ENCODE data around the gene DNAJB4. TPM values are rescaled to one million over a fixed set of nuclear protein-coding genes. Genes with fewer than 3 reads are reported as not detected.

Gene DNAJB4
- polyA plus RNA-seq = 7.3 TPM

DNA sequence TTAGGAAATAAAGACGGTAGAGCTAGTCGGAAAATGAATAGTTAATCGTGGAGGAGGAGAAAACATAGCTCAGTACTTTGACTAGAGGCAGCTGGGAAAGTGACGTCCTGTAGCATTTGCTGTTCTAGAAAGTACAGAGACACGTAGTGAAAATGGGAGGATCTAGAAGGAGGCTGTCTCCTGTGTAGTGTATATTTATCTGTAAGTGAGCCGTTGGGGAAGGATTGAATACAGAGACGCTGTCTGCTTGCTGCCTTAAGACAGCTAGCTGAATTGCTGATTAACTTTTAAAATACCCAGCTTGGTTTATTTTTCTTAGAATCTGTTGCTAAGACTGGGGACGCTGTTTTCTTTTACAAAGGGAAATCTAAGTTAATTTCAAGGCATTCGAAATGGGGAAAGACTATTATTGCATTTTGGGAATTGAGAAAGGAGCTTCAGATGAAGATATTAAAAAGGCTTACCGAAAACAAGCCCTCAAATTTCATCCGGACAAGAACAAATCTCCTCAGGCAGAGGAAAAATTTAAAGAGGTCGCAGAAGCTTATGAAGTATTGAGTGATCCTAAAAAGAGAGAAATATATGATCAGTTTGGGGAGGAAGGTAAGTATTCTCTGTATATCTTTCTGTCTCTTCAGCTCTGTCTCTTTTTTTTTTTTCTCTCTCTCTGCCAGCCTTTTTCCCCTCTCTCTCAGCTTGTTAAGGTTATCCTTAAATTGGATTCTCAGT is at the start of gene DNAJB4:
TSS of gene DNAJB4 (plus strand) at position 221 of the 729 bp plus-strand sequence. CDS start at position 393, 172 bp downstream.
- Mint-ChIP-seq H3K36me3 (no peaks in the 10 kb centered on the region), H3K9me3 (peaks cover 0 to 2% (median 0%) of the 10 kb centered on the region in 3 donors), H3K4me1 (peaks cover 12 to 32% (median 23%) of the 10 kb centered on the region in 3 donors), H3K27ac (peak within 1 kb of the TSS; percentile 94 to 99 (median 99)), H3K27me3 (no peaks in the 10 kb centered on the region), H3K4me3 (peak within 1 kb of the TSS; percentile 81 to 94 (median 89))

DNA sequence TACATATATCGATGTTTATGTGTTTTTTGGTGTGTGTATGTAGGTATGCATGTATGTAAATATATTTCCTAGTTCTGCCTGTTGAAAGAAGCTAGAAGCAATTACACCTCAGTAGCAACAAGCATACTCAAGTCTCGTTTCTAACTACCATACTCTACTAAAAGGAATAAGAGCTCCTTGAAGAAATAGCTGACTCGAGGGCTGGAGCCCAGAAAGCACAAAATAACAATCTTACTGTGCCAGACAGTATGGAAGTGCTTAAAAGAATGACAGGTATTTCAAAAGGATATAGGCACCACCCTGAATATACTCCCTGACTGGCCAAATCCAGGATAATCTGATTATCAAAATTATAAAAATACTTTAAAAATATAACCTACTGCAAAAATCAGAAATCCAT is 49.0 kb upstream of the DNAJB4 start:
- H3K4me1 Mint-ChIP-seq = peaks cover 16 to 20% (median 18%) of the 10 kb centered on the region in 3 donors
- H3K4me3 Mint-ChIP-seq = no peak overlapping the region
- H3K27ac Mint-ChIP-seq = no peak overlapping the region

DNA sequence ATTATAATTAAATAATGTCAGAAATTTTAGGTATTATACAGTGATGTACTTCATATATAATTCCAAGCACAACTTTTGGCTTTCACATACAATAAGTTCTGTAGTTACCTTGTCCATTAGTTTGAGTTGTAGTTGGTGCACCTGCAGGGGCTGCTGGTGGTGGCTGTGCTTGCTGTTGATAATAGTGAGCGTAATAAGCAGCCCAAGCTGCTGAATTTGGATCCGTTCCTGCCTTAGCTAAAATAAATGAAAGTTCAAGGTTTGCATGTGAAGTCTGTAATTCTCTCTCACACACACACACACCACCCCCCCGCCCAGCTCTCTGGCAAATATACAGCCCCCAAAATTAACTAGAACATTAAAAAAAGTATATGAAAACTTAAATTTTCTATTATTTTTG is 48.3 kb upstream of the DNAJB4 start:
- peaks cover 8 to 16% (median 14%) of the 10 kb centered on the region in 3 donors for H3K4me1 Mint-ChIP-seq
- H3K4me3 Mint-ChIP-seq = no peak overlapping the region
- peaks cover 9% of the 10 kb centered on the region for H3K36me3 Mint-ChIP-seq
- H3K27me3 Mint-ChIP-seq = no peaks in the 10 kb centered on the region
- no peak overlapping the region for H3K27ac Mint-ChIP-seq
- H3K9me3 Mint-ChIP-seq = no peaks in the 10 kb centered on the region

More for the DNA sequence above, 49.0 kb upstream of the DNAJB4 start:
- H3K36me3 Mint-ChIP-seq = peaks cover 9% of the 10 kb centered on the region
- no peaks in the 10 kb centered on the region for H3K9me3 Mint-ChIP-seq
- peaks cover 1% of the 10 kb centered on the region for H3K27me3 Mint-ChIP-seq

DNA sequence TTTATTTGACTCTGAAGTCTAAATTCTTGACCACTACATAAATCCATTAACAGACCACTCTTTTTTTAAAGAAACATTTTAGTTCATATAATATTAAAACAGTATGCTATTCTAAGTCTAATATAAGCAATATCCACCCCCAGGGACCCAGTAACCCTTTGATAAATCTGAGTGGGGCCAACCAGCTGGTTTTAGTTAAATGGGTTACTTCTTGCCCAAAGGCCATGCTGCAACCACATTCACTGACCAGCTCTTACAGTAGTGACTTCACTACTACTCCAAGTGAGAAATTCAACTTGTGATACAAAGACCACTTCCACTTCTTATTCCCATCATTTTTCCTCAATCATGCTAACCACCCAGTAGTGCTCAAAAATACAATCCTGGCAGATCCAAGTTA is 46.3 kb upstream of the DNAJB4 start:
- Mint-ChIP-seq H3K4me1 (peaks cover 2 to 10% (median 4%) of the 10 kb centered on the region in 3 donors), H3K27me3 (no peaks in the 10 kb centered on the region), H3K36me3 (peaks cover 6% of the 10 kb centered on the region), H3K9me3 (no peaks in the 10 kb centered on the region), H3K27ac (no peak overlapping the region), H3K4me3 (no peak overlapping the region)

DNA sequence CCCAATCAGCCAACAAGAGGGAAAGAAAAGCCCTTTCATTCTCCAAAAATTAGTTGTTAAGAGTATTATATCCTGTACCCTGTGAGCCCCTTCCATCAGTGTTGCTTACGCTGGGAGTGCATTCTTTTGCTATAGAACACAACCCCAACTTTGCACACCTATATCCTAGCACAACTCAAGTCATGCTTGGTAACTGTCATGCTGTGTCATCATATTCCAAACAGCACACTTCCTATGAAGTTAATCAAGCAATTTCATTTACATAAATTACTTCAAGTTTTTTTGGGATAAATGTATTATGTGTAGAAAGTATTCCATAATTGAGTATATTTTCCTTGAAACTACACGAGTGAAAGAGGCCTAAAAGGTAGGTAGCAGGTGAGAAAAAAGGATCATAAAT is 45.9 kb upstream of the DNAJB4 start:
- Mint-ChIP-seq H3K36me3 (peaks cover 8% of the 10 kb centered on the region), H3K27me3 (no peaks in the 10 kb centered on the region), H3K27ac (no peak overlapping the region)

DNA sequence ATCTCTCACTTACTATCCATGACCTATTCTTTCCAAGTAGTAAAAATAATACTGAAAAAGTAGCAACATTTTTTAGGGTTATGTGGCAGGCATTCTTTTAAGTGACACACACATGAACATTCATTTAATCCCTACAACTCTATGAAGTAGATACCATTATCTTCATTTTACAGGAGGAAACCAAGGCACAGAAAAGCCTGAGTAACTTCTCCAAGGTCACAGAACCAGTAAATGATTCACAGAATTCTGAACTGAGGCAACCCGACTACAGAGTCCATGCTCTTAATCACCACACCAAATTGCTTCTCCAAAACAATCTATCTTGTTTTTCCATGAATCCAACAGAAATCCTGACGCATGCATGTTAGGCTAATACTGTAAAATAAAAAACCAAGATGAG is 43.3 kb upstream of the DNAJB4 start:
- Mint-ChIP-seq H3K4me1 (peaks cover 2 to 10% (median 8%) of the 10 kb centered on the region in 3 donors), H3K27me3 (no peaks in the 10 kb centered on the region), H3K27ac (no peak overlapping the region), H3K4me3 (no peak overlapping the region), H3K36me3 (peaks cover 5% of the 10 kb centered on the region), H3K9me3 (no peaks in the 10 kb centered on the region)

More for the DNA sequence above, 45.9 kb upstream of the DNAJB4 start:
- Mint-ChIP-seq H3K9me3 (no peaks in the 10 kb centered on the region), H3K4me3 (no peak overlapping the region), H3K4me1 (peaks cover 2 to 10% (median 4%) of the 10 kb centered on the region in 3 donors)

DNA sequence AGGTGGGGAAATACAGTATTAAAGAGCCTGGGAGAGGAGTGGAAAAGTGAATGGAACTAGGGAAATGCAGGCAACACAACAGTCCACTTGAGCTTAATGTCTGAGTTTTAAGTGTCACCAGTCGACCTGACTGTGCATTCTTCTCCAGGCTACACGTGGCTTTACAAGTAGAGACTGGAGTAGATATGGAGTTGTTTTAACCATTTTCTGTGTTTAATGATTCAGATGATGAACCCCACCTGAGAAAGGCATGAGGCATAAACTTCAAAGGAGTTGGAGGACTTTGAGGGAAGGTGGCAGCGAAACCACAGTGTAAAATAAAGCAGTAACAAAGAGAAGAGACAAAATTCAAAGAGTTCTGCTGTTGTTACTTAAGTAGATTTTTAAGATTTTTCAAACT is 38.4 kb upstream of the DNAJB4 start:
- H3K4me1 Mint-ChIP-seq = peaks cover 13 to 15% (median 14%) of the 10 kb centered on the region in 3 donors
- no peaks in the 10 kb centered on the region for H3K27me3 Mint-ChIP-seq
- no peaks in the 10 kb centered on the region for H3K9me3 Mint-ChIP-seq
- H3K27ac Mint-ChIP-seq = peak overlapping the region in 1 of 3 donors; percentile 82
- peak overlapping the region in 1 of 4 donors; percentile 44 for H3K4me3 Mint-ChIP-seq
- H3K36me3 Mint-ChIP-seq = peaks cover 4% of the 10 kb centered on the region

DNA sequence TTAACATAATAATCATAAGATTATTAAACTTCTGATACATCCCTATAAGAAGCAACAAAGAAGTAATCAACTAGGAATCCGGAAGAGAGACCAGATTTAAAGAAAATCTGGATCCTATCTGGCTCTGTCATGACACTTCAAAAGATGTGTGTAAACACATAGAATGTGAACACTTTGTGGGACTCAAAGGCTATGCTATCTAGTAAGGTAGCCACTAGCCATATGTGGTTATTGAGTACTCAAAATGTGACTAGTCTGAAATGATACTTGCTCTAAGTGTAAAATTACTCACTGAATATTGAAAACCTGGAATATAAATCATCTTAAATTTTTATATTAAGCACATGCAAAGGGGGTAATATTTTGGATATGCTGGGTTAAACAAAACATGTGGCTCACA is 34.5 kb upstream of the DNAJB4 start:
- Mint-ChIP-seq H3K9me3 (no peaks in the 10 kb centered on the region), H3K4me1 (peaks cover 30 to 34% (median 33%) of the 10 kb centered on the region in 3 donors), H3K4me3 (peak overlapping the region in 1 of 4 donors; percentile 9), H3K27me3 (no peaks in the 10 kb centered on the region), H3K27ac (no peak overlapping the region), H3K36me3 (peaks cover 5% of the 10 kb centered on the region)

DNA sequence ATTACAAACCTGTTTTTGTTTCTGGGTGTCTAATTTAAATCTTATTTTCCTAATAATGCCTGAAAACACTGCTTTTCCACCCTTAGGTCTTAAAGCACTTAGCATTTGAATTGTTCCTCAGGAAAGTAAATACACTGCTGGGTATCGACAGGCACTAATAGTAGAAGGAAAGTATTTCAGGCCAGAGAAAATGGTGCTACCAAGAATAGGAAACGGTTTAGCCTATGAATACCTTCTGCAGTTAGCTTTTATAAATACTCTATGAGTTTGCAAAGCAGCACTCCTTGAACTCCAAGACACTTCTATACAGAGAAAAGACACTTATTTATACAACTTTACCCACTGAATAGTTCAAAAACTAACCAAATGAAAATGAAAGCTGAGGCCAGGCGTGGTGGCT is 32.7 kb upstream of the DNAJB4 start:
- Mint-ChIP-seq H3K27ac (peak overlapping the region in 2 of 3 donors; percentile 10 to 64), H3K9me3 (no peaks in the 10 kb centered on the region), H3K27me3 (no peaks in the 10 kb centered on the region), H3K36me3 (peaks cover 5% of the 10 kb centered on the region), H3K4me1 (peaks cover 42 to 46% (median 45%) of the 10 kb centered on the region in 3 donors), H3K4me3 (peak overlapping the region in 3 of 4 donors; percentile 32 to 76 (median 58))

DNA sequence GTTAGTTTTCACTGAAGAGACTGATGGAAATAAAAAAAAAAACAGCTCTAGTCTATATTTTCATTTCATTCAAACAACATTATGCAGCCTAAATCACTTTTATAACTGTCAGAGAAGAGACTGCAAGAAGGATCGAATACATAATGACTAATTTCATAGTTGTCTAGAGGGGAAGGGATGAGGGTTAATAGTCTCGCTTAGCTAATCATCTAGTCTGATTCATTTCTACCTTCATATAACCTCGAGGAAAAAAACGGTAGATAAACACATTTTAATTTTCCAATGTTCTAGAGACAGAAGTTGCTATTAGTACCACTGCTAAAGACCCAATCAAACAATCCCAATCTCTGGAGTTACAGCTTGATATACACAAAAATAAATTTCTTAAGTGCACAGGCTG is 29.4 kb upstream of the DNAJB4 start:
- H3K27me3 Mint-ChIP-seq = no peaks in the 10 kb centered on the region
- peak overlapping the region in 2 of 3 donors; percentile 8 to 50 for H3K27ac Mint-ChIP-seq
- no peaks in the 10 kb centered on the region for H3K9me3 Mint-ChIP-seq
- peak overlapping the region in 3 of 4 donors; percentile 59 to 87 (median 72) for H3K4me3 Mint-ChIP-seq
- H3K4me1 Mint-ChIP-seq = peaks cover 40 to 43% (median 40%) of the 10 kb centered on the region in 3 donors
- peaks cover 5% of the 10 kb centered on the region for H3K36me3 Mint-ChIP-seq

DNA sequence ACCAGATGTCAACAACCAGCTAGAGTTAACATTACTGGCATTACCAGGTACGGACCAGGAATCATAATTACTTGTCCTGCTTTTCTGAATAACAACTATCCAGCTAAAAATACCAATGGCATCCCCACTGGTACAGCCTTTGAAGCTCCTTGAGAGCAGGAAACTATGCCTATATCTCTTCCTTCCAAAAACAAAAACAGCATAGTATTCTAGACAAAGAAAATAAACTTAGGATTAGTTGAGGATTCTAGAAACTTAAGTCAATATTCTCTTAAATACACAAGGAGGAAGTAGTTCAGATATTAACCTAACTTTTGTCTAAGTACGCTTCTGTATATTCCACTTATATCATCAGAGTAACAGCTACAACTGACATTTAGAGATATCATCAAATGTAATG is 28.8 kb upstream of the DNAJB4 start:
- Mint-ChIP-seq H3K36me3 (peaks cover 5% of the 10 kb centered on the region), H3K9me3 (no peaks in the 10 kb centered on the region), H3K4me3 (peak overlapping the region in 3 of 4 donors; percentile 59 to 87 (median 72)), H3K27ac (peak overlapping the region in 2 of 3 donors; percentile 21 to 50), H3K27me3 (no peaks in the 10 kb centered on the region), H3K4me1 (peaks cover 39 to 46% (median 43%) of the 10 kb centered on the region in 3 donors)

DNA sequence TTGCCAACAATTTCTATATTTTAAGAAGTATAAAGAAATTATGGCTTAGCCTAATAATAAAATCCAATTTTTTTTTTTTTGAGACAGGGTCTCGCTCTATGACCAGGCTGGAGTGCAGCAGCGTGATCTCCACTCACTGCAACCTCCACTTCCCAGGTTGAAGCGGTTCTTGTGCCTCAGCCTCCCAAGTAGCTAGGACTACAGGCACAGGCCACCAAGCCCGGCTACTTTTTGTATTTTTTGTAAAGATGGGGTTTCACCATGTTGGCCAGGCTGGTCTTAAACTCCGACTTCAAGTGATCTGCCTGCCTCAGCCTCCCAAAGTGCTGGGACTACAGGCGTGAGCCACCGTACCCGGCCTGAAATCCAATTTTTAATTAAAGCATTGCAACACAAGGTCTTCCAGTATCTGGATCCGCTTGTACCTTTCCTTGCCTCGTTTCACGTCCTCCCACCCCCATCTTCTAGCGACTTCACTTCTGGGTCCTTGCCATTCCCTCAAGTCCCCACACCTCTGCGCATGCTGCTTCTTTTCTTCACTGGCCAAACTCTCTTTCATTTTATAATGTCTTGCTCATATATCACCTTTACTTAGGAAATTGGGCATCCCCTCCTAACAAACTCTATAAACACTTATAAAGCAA is 28.2 kb upstream of the DNAJB4 start:
- Mint-ChIP-seq H3K36me3 (peaks cover 1% of the 10 kb centered on the region), H3K4me1 (peaks cover 35 to 40% (median 38%) of the 10 kb centered on the region in 3 donors), H3K27me3 (no peaks in the 10 kb centered on the region), H3K9me3 (no peaks in the 10 kb centered on the region), H3K4me3 (peak overlapping the region in 1 of 4 donors; percentile 87), H3K27ac (peak overlapping the region in 1 of 3 donors; percentile 21)

DNA sequence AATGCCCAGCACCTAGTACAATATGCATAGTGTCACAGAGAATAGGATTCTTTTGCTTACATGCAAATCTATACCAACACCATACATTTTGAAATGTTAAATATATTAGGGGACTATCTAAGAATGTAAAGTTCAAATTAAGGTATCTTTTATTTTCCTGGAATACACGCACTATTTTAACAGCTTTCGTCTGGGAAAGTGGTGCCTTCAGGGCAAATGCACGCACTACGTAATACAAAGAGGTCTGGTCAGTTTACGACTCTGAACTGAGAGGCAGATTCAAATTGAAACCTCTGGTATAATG is 26.8 kb upstream of the DNAJB4 start:
- Mint-ChIP-seq H3K9me3 (no peaks in the 10 kb centered on the region), H3K4me3 (no peak overlapping the region), H3K36me3 (no peaks in the 10 kb centered on the region), H3K4me1 (peaks cover 30 to 35% (median 34%) of the 10 kb centered on the region in 3 donors), H3K27ac (no peak overlapping the region), H3K27me3 (no peaks in the 10 kb centered on the region)

DNA sequence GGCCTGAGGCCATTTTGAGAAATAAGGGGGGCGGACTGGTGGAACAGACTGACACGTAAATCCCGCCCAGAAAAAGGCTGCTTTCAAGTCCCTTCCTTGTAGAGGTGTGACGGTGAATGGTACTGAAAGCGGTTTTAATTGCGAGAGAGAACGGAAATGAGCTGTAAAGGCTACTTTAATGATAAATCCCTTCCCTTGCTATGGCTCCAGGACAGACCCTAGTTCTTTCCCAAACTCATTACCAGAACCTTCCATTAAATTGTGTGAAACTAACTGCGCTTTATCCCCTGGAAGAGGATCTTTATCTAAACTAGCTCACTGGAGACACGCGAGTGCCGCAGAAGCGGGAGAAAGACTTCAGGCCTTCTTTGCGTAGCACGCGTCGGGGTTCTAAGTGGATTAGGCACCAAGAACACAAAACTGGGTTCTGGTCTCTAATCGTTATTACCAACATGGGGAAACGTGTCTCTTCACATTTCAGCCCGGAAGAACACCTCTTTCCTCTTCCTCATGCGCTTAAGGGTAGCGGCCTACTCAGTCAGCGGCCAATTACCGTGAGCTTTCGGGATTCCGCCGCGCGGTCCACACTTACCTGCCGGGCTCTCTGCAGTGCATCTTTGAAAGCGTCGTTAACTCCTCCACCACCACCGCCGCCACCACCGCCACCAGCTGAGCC is 26.3 kb upstream of the DNAJB4 start:
- no peak overlapping the region for H3K27ac Mint-ChIP-seq
- H3K27me3 Mint-ChIP-seq = no peaks in the 10 kb centered on the region
- H3K36me3 Mint-ChIP-seq = no peaks in the 10 kb centered on the region
- H3K4me1 Mint-ChIP-seq = peaks cover 29 to 34% (median 33%) of the 10 kb centered on the region in 3 donors
- H3K9me3 Mint-ChIP-seq = no peaks in the 10 kb centered on the region
- H3K4me3 Mint-ChIP-seq = no peak overlapping the region
